Activated naive CD4-positive, alpha-beta T cell treated with anti-CD3 and anti-CD28 coated beads, Interleukin-2, amount 10 ng/mL, durations not matched to agents 5 hours and 36 hours (primary cell): ENCODE results near the gene RNF113A. TPM values are rescaled to one million over a fixed set of nuclear protein-coding genes. Genes with fewer than 3 reads are reported as not detected.

Experiments used
- total RNA-seq, 2 experiments: library from RNA; stranded (reverse); gene quantifications; one replicate each; pipeline ENCODE4 v1.2.3, GENCODE V29; 2021

The RNF113A gene
- 10 to 100 TPM; 34.5 to 35.8 TPM for total RNA-seq

GRCh38 chrX:119871599-119872395, at the start of gene RNF113A, which contains the start of gene NDUFA1:
Gene RNF113A, minus strand, starts transcription at chrX:119871733. Its CDS starts 120 bp downstream, at chrX:119871613.
Gene NDUFA1, plus strand, starts transcription at chrX:119871832. Its CDS starts 80 bp downstream, at chrX:119871912.

DNA sequence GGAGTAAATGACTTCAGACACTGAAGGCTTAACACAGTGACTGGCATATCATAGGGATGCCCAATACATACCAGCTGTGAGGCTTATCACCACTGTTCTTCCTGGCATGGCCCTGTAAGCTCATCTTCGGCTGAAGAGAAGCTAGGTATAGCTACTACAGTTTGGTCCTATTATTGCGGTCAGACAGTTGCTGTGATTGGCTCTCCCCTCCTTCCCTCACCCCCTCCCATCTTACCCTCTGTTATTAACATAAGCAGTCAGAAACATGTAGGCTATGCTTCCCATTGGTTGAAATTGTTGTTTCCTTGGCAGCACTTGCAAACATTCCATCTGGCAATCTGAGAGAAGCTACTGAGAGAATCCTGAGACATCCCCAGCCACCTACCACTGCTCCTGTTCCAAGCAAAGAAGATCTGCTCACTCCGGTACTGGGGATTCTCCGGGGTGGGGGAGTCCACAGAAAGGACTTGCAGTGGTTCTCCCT, 24.4 kb upstream of the RNF113A start, which contains the start of gene AKAP14:
TSS of gene AKAP14 (plus strand) at position 51 of the 484 bp plus-strand sequence. CDS start 7,331 bp downstream, outside the sequence.

DNA sequence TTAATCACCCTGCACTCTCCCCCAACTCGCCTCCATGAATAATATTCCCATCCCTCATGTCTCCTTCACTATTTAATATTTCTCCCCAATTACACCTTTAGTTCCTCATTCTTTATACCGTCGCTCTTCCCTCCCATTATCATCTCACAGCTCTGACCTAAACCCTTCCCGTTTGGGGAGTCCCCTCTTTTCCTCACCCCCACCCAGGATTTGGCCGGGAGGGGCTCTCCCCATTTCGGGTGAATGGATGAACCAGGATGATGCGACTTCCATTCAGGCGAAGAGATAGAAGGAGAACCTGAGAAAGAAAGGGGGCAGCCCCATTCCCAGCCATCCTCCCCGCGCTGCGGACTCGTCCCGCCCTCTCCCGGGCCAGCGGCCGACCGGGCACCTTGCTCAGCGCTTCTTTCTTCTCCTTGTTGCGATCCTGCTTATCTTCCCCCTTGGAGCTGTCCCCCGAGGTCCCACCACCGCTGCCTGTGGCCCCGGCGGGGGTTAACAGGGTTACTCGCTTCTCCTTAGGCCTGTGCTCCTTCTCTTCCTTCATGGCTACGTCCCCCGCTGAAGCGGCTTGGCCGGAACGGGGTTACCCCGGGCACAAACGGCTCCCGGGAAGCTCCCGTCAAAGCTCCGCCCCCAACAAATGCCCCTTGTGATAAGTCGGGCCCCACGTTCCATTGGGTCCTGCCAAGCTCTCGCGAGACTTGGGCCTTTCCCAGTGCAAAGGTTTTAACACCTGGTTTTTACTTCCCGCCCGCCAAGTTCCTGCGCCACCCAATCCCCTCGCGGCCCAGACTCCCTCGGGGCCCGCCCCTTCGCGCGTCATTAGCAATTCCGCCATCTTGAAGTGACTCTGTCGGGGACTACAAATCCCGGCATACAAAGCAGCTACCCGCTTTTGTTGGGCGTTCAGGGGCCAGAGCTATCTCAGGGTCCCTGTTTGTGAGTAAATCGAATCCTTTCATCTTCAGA, 18.9 kb downstream of the RNF113A start, which contains the start of gene UPF3B:
TSS of gene UPF3B (minus strand) at position 582 of the 972 bp plus-strand sequence. CDS start at position 547, 35 bp downstream.

Other genes starting within 250 kb of the RNF113A start
- 100 to 1,000 TPM; 255 to 261 TPM for gene SEPTIN6, start 178.6 kb downstream of the RNF113A start, total RNA-seq
- 1 to 10 TPM; 2.1 to 2.4 TPM for gene SOWAHD, start 113.1 kb downstream of the RNF113A start, total RNA-seq
- 1,000 to 10,000 TPM; 2,741 to 2,796 TPM for gene RPL39, start 80.1 kb downstream of the RNF113A start, total RNA-seq
- gene UPF3B, start 18.8 kb downstream of the RNF113A start, total RNA-seq: 10 to 100 TPM in 1 of 2 experiments, 1 to 10 TPM in 1; 9.2 to 11.9 TPM
- gene NDUFA1, start 99 bp upstream of the RNF113A start, total RNA-seq: 100 to 1,000 TPM in 1 of 2 experiments, 10 to 100 TPM in 1; 96.6 to 103 TPM
- gene AKAP14, start 24.2 kb upstream of the RNF113A start, total RNA-seq: not detected
- 1 to 10 TPM; 8.9 to 9.1 TPM for gene NKAP, start 72.0 kb upstream of the RNF113A start, total RNA-seq
- not detected for gene RHOXF2B, start 206.0 kb upstream of the RNF113A start, total RNA-seq
- gene RHOXF1, start 244.2 kb upstream of the RNF113A start, total RNA-seq: under 1 TPM; 0.53 to 0.55 TPM